ENCODE data around the gene DOK6.
"Not testable (repeated sequence)": the region's sequence is repeated elsewhere in the genome, so short reads cannot be mapped to it uniquely, and the experiment has no call there.

The DOK6 gene

DNA sequence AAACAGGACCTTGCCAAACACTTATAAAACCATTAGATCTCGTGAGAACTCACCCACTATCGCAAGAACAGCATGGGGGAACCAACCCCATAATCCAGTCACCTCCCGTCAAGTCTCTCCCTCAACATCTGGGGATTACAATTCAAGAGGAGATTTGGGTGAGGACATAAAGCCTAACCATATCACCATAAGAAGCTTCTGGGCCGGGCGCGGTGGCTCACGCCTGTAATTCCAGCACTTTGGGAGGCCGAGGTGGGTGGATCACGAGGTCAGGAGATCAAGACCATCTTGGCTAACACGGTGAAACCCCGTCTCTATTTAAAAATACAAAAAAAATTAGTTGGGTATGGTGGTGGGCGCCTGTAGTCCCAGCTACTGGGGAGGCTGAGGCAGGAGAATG lies 434.3 kb downstream of the DOK6 start:
- not testable (repeated sequence) for DNase-seq

DNA sequence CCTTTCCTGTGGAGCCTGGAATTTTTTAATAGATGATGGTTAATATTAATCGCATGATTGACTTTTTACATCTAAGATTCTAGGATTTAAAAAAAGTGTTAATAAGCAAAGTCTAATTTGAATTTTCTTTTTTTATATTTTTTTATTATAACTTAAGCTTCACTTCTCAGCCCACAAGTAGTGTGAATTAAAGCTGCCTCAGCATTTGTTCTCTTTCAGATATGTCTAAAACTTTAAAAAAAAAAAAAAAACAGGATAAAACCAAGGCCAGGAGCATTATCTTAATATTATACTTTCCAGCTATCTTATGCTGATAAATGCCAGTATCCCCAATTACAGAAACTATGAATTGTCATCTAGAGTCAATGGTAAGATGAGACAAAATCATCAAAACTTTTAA lies 437.3 kb downstream of the DOK6 start:
- DNase-seq = no peak

DNA sequence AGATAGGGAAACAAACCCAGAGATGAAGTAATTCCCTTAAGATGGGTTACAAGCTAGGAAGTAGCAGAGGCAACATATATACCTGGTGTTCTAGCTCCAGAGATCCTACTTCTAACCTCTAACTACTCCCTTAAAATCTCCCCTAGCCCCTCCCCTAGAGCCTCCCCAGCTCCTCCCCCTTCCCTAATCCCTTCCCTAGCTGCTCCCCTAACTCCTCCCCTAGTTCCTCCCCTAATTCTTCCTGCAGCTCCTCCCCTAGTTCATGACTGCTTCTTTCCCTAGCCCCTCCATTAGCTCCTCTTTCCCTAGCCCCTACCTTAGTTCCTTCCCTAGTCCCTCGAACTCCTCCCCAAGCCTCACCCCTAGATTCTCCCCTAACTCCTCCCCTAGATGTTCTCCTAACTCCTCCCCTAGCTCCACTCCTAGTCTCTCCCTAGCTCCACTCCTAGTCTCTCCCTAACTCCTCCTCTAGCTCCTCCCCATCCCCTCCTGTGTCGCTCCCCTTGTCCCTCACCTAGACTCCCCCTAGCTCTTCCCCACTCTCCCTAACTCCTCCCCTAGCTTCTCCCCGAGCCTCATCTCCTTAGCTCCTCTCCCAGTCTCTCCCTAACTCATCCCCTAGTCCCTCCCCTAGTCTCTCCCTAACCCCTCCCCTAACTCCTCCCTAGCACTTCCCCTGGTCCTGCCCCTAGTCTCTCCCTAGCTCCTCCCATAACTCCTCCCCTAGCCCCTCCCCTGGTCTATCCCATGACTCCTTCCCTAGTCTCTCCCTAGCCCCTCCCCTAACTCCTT lies 438.1 kb downstream of the DOK6 start:
- DNase-seq = no peak

DNA sequence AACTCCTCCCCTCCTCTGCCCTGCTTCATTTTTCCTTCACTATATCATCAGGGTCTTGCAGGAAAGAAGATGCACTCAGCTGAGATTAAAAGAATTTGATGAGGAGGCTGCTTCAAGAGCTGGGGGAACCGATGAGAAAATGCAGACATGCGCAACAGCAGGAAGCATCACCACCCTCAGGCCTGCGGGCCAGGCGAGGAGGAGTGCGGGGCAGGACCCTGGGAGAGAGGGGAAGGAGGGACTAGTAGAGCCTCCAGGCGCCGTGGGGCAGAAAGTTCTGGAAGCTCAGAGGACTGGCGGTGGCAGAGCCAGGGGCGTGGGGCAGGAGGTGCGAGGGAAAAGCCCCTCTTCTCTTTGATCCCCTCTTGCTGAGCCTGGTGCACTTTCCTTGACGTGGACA lies 438.8 kb downstream of the DOK6 start:
- DNase-seq = no peak

DNA sequence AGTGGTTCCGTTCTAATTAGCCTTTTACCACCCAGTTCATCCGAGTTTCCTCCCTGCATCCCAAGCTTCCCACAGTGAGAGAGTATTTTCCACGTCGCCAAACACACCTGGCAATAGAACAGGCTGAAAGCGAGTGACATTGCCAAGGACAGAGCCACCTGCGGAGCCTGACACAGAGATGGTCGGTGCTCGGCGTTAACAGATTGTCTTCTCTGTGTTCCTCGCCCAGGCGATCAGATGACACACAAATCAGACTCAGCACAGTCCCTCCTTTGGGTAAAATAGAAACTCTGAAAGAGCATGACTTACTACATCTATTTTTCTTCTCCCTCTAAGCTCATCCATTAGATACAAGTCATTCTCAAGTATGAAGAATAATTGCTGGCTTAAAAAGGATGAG lies 439.3 kb downstream of the DOK6 start:
- no peak for DNase-seq

DNA sequence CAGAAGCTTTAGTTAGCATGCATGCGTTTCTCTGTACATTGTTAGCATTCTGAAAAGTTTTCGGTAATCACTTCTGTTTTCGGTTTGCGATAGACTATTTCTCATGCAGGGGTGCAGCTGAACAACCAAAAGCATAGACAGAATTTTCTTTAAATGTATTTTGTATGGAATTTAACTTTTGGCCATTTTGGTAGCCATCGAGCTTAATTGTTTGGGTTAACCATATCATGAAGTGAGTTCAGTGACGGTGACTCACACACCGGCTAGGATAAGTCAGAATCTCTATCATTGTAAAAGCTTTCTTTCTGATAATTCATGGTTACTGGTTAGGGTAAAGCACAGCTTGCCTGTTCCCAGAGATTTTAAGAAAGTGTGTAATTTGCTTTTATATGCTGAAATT lies 439.8 kb downstream of the DOK6 start:
- DNase-seq = no peak

DNA sequence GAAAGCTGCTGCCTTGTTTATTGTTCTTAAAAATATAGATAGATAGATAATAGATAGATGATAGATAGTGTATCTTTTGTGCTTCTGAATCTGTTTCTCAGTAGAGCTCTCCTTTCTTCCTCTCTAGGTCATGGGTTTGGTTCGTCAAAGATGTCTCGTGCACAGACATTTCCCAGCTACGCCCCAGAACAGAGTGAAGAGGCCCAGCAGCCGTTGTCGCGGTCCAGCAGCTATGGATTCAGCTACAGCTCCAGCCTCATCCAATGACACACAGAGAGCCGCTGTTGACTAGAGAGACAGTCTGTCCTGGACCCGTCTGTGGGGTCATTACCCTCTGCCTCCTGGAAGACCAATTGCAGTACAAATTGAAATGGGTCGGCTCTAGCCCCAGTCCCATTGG lies 440.4 kb downstream of the DOK6 start:
- DNase-seq = no peak

DNA sequence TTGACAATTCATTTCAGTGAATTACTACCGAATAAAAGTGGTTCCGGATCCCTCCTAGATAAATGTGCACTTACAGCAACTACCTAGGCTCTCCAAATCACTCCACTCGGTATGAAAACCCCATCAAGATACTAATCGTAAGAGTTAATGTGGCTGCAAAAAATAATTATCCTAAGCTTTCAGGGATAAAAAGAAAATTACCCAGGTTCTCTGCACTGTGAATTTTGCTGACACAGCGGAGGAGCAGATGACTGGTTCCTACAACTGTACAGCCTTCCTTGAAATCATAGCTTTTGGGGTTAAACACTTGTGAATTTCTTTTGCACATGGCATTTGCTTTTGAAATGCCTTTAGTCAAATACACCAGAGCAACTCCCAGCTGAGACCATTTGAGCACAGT lies 442.3 kb downstream of the DOK6 start:
- DNase-seq = no peak

DNA sequence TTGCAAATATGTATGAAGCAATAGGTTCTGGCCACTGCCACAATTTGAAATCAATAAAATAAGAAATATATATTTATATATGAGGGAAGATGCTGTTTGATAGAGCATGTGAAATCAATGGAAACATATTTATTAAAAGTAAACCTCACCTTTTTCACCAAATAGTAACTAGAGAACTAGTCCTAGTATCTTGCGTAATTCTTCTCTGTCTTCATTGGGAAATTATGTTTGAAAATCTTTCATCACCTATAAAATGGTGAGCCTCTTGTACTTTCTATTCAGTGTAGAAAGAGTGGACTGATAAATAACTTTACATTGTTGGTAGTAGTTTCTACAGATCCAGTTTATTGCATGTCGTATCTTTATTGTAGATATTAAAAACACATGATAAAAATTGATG lies 444.0 kb downstream of the DOK6 start:
- no peak for DNase-seq

DNA sequence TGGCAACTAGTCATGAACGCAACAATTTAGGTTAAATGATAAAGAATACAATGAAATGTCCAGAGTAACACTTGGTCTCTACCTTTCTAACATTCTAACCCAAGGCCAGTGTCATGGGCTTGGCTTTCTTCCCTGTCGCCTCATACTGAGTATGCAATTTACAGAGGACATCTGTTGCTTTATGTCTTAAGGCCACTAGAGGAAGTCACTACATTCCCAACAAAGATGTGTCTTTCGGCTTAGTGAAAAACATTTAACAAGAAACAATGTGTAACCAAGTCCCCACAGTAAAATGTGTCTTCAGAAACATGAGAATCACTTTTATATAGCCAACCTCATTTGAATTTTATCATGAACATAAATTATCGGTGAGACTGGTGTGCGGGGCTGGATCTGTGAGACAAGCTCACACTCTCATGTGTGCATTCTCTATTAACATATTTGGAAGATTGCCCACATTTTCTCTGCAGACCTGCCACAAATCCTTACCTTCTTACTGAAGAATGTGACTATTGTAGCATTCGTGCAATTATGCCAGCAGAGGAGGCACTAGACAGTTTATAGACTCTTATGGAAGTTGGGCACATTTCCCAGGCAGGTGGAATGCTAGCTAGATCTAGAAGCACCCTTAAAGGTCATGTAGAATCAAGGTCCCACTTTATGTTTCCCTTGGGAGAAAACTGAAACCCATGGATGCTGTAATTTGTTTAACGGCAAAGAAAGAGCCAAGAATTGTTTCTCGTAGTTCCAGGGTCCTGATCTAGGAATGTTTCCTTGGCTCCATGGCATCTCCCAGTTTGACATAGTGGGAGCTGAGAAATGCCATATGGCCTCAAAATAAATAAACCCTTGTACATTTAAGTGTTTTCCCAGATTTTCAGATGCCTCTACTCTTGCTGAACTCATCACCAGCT lies 445.2 kb downstream of the DOK6 start:
- no peak for DNase-seq

DNA sequence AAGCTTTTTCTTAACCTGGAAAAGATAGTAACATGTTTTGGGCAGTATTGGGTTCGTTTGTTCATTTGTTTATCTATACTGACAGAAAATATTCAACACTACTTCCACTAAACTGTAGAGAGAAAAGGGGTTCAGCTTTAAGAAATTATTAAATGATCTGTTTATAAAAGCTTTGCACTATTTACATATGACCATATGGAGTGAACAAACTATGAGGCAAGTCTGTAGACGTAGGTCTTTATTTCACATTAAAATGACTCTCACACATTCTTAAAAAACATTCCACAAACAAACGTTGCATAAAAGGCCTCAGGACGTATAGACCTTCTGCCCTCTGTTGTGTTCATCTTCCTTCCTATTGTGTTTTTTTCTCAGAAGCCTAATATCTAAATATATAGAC lies 452.4 kb downstream of the DOK6 start:
- no peak for DNase-seq

DNA sequence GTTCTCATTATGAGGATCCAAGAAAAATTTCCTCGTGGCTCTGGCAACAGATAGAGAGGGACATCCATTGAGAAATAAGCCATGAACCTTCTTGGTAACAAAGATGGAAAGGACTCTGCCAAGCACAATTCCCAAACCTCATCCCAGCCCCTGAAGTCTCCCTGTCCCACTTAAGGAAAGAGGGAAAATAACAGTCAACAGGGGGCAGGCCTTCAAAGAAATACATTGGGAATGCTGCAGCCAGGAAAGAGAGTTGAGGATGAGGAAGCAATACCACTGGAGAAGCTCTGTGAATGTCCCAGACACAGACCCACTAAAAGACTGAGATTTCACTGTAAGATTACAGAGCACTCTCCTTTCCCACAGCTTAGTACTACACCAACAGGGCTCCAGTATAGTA lies 453.8 kb downstream of the DOK6 start:
- DNase-seq = no peak

DNA sequence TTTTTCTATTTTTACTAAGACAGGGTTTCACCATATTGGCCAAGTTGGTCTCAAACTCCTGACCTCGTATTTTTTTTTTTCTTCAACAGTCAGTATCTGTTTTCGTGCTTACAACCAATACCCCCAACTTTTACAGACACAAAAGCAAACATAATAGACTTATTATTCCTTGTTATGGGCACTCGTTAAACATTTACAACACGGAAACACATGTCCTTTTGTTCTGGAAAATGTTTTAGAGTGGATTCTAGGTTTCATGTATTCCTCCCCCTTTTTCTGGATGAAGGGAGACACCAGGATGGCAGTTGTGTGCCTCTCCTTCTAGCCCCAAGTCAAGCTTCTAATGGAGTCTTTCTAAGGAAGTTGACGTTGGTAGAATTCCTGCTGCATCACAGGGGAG lies 458.2 kb downstream of the DOK6 start:
- no peak for DNase-seq

DNA sequence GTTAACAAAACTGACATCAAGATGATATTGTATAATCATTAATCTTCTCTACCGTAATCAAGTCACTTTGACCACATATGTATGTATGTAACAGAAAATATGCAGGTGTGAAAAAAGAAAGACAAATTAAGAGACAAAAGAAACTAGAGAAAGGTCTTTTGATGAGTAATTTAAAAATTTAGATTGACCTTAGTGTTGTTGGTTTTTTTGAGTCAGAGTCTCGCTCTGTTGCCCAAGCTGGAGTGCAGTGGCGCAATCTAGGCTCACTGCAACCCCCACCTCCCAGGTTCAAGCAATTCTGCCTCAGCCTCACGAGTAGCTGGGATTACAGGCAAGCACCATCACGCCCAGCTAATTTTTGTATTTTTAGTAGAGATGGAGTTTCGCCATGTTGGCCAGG lies 464.1 kb downstream of the DOK6 start:
- DNase-seq = not testable (repeated sequence)

DNA sequence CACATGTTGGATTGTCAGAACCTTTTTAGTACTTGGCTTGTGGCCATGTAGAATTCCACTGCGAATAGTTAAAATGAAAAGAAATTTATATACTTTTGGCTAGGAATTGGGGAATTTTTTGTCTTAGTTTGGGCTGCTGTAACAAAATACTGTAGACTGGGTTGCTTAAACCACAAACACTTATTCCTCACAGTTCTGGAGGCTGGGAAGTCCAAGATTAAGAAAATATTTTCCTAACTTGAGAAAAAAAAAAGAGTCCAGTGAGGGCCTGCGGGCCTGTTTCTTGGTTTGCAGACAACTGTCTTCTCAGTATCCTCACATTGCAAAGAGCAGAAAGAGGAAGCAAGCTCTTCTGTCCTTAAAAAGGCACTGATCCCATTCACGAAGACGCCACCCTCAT lies 465.1 kb downstream of the DOK6 start:
- DNase-seq = no peak

DNA sequence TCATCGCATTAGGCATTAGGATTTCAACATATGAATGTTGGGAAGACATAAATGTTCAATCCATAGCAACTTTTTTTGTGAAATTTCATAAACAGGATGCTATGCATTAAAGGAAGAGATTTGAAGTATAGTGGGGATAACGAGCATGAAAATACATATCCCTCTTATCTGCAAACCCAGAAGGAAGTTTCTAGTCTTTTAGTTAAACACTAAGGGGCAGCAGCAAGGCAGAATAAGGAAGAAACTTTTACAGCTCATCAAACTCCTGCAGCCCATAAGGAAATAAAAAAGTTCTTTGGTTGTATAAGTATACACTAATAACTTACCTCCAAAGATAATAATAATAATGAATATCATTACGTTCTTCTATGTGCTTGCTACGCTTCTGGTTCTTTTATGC lies 465.5 kb downstream of the DOK6 start:
- no peak for DNase-seq

DNA sequence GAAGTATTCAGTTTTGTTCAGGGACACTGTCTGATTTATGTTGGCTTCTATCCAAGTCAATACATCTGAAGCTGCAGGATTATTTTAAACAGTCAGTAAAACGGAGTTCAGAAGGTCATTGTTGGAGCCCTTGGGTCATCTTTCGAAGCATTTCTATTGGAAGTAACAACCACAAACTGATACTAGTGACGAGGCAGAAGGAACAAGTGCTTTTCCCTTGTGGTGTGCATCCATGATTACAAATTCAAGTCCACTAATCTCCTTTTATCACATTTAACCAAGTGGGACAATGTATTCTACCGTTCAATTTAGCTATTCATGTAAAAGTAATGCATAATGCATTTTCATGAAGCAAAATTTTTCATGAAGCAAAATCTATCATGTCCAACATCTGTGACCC lies 470.0 kb downstream of the DOK6 start:
- DNase-seq = no peak

DNA sequence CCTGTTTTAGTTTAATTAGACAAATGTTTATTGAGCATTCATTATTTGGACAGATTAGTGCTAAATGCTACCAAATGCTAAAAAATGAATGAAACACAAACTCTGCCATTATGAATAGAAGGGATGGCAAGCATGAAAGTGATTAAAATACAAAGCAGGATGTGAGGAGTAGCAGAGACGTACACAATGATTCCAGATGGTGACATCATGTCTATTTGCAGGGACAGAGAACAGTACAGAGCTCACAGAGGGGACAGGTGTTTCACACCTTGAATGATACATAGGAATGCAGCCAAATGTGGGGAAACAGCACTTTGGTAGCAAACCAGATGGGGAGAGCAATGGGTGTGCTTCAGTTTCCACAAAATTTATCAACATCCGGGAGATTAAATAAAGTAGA lies 470.7 kb downstream of the DOK6 start:
- no peak for DNase-seq

DNA sequence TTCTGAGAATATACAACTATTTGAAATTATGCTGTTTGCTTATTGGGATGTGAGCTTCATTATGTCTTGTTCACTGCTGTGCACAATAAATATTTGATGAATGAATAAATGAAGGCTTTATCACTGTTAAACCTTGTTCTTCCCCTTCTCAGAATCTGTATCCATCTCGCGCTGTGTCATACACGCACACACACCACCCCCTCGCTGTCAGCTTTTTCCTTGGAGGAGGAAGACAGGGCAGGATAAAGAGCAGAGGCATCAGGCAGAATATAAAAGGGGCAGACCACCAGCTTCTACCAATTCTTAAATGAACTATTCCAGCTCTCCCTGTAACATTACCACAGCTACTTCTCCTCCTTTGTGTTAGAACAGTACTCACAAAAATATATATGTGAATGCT lies 472.0 kb downstream of the DOK6 start:
- DNase-seq = no peak

DNA sequence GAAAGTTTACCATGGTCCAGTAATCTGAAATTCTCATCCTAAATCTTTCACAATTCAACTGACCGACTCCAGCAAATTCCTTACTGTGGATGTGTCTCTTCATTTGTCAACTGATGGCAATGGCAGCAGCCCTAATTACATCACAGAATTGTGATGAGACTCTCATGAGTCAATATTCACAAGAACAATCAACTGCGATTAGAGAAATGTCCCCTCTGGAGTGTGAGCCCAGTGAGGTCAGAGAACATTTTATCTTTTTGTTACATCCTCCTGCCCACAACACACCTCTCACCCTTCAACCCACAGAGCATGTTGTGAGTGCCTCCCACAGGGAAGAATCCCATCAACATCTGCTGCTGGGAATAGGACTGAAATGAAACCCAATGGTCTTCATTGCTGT lies 473.4 kb downstream of the DOK6 start:
- DNase-seq = no peak

DNA sequence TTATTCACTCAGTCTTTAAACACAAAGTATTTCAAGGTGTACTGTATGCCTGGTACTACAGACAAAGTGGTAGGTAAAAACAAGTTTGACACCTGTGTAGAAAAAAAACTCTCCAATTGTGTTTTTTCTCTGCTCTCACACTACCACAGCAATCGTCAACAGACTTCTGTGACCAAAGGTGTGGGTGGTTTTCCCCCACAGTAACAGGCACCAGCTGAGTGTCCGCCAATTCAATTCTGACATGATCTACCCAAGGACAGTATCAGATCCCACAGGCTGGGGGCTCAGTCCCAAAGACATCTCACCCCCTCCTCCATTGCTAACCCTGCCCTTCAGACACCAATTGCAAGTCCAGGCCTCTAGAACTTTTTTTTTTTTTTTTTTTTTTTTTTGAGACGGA lies 475.8 kb downstream of the DOK6 start:
- DNase-seq = no peak

DNA sequence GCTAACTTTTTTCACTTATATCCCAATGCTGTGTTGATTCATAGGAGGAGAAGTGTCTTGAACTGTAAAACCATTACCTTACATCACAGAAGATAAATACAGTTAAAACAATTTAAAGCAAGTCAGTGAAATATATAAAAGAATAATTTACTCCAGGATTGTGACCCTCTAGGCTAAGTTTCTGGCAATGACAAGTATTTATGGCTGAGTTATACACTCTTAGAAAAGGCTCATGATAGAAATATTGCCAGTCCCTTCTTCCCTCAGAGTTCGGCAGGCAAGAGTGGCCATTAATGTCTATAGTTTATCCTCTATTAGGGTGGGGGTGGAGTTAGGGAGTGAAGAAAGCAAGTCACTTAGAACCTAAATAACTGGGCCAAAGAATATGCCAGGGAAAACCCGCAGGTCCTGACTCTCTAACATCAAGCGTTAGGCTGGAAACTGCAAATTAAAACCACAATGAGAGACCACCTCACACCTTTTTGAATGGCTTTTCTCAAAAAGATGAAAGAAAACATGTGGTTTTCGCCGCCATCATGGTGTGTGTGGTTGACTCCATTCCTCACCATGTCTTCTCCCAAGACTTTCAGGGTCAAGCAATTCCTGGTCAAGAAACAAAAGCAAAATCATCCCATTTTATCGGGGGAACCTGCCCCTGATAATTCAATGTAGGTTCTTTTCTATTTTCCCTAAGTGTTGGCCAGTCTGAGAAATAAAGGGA lies 477.7 kb downstream of the DOK6 start:
- DNase-seq = no peak

DNA sequence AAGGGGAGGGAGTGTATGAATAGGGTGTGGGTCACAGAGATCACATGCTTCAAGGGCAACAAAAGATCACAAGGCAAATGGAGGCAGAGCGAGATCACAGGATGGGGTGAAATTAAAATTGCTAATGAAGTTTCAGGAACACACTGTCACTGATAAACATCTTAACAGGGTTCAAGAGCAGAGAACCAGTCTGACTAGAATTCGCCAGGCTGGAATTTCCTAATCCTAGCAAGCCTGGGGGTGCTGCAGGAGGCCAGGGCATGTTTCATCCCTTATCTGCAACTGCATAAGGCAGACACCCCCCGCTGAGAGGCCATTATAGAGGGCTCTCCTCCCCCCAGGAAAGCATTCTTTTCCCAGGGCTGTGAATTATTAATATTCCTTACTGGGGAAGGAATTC lies 478.4 kb downstream of the DOK6 start:
- DNase-seq = not testable (repeated sequence)

DNA sequence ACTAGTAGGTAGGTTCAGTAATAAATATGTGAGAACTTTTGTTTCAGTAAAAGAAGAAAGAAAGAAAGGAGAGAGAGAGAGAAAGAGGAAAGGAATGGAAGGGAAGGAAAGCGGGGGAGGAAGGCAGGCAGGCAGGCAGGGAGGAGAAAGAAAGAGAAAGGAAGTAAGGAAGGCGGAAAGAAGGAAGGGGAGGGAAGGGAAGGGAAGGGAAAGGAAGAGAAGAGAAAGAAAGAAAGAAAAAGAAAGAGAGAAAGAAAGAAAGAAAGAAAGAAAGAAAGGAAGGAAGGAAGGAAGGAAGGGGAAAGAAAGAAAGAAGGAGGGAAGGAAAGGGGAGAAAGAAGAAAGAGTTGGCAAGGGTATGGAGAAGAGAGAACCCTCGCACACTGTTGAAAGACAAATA lies 479.4 kb downstream of the DOK6 start:
- DNase-seq = no peak

All from activated naive CD4-positive, alpha-beta T cell treated with anti-CD3 and anti-CD28 coated beads, Interleukin-2, amount 50 U/mL, for 16 hours (primary cell).